ENCODE measurements around the gene GTF2IRD1. TPM values are rescaled to one million over a fixed set of nuclear protein-coding genes. Genes with fewer than 3 reads are reported as not detected.
"Not testable (repeated sequence)": the region's sequence is repeated elsewhere in the genome, so short reads cannot be mapped to it uniquely, and the experiment has no call there.

GTF2IRD1 gene
- total RNA-seq, 5 donors from 2014 or later (not counting 1 experiment from before 2014, with no cell fraction given): 1.2 to 6.9 (median 3.3) TPM

- H3K9me3 ChIP-seq; H3K4me1 Mint-ChIP-seq; H3K9me3 Mint-ChIP-seq; H3K4me1 ChIP-seq (ENCODE audit: control insufficient read depth in 1 of 2, extremely low read depth in 1 of 2, insufficient read depth in 2 of 2, low read length in 2 of 2); H3K4me3 ChIP-seq (ENCODE audit: control insufficient read depth in 1 of 2, extremely low read depth in 1 of 2, low read length in 1 of 2); H3K27ac Mint-ChIP-seq; ATAC-seq (replicated peaks in 1 of 4); DNase-seq; H3K27me3 ChIP-seq (replicated peaks in 1 of 2; ENCODE audit: control insufficient read depth in 2 of 2, extremely low read depth in 1 of 2, insufficient read depth in 2 of 2, low read length in 1 of 2); CTCF ChIA-PET; H3K36me3 ChIP-seq (ENCODE audit: control insufficient read depth in 2 of 2, extremely low read depth in 1 of 2, insufficient read depth in 1 of 2, low read length in 1 of 2); H3K27ac ChIP-seq (ENCODE audit: low read length); H3K27me3 Mint-ChIP-seq; H3K36me3 Mint-ChIP-seq; POLR2A ChIA-PET; H3K4me3 Mint-ChIP-seq: not testable (repeated sequence)
- WGBS (ENCODE audit: insufficient coverage): 79% methylated on average over 5 of the region's 10 CpGs
These were observed 99.9 kb downstream of the GTF2IRD1 start for GRCh38 chr7:74553596-74554012.

DNA sequence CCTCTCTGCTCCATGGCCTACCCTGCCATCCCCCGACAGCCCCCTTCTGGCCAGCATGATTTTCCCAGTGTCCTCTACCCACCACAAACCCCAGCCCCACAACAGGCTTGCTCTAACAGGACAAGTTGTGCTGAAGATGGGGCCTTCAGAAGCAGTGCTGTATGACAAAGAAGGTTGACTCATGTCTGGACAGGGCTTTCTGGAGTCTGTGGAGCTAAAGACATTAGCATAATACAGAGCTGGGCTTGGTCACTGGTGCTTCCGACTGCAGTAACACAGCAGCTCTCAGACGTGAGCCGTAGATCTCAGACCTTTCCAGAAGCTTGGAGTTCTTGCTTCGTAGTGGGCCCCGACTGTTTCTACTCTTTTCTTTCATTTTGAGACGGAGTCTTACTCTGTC, 100.5 kb downstream of the GTF2IRD1 start:
- H3K4me3 ChIP-seq (ENCODE audit: control insufficient read depth in 1 of 2, extremely low read depth in 1 of 2, low read length in 1 of 2): no peak overlapping the region
- 96% methylated on average over 7 of the region's 7 CpGs for WGBS (ENCODE audit: insufficient coverage)
- H3K9me3 ChIP-seq: no peaks in the 10 kb centered on the region
- H3K27ac ChIP-seq (ENCODE audit: low read length): no peak overlapping the region
- H3K4me1 Mint-ChIP-seq: no peaks in the 10 kb centered on the region
- no peaks in the 10 kb centered on the region for H3K4me1 ChIP-seq (ENCODE audit: control insufficient read depth in 1 of 2, extremely low read depth in 1 of 2, insufficient read depth in 2 of 2, low read length in 2 of 2)
- DNase-seq (no peak), ATAC-seq (replicated peaks in 1 of 4) (no peak)
- ChIA-PET POLR2A (interaction anchor here in 1 of 2 donors (0.7 kb wide), 1 partner anchor 1175 kb away, joined by 3 read pairs; no protein-coding TSS in a partner anchor), CTCF (no interaction called here)
- H3K9me3 Mint-ChIP-seq: no peaks in the 10 kb centered on the region
- no peaks in the 10 kb centered on the region for H3K27me3 Mint-ChIP-seq
- H3K36me3 Mint-ChIP-seq: no peaks in the 10 kb centered on the region
- no peak overlapping the region for H3K27ac Mint-ChIP-seq
- H3K36me3 ChIP-seq (ENCODE audit: control insufficient read depth in 2 of 2, extremely low read depth in 1 of 2, insufficient read depth in 1 of 2, low read length in 1 of 2): no peaks in the 10 kb centered on the region
- no peak overlapping the region for H3K4me3 Mint-ChIP-seq
- no peaks in the 10 kb centered on the region for H3K27me3 ChIP-seq (replicated peaks in 1 of 2; ENCODE audit: control insufficient read depth in 2 of 2, extremely low read depth in 1 of 2, insufficient read depth in 2 of 2, low read length in 1 of 2)

- WGBS (ENCODE audit: insufficient coverage): 43% methylated on average over 2 of the region's 5 CpGs
- POLR2A ChIA-PET: no interaction called here
These were observed 106.5 kb downstream of the GTF2IRD1 start for GRCh38 chr7:74560086-74560719.

GRCh38 chr7:74561898-74562613, 108.3 kb downstream of the GTF2IRD1 start:
- no peaks in the 10 kb centered on the region for H3K9me3 ChIP-seq
- Mint-ChIP-seq H3K36me3 (no peaks in the 10 kb centered on the region), H3K4me1 (peaks cover 0 to 3% (median 0%) of the 10 kb centered on the region in 3 donors), H3K27ac (no peak overlapping the region), H3K4me3 (no peak overlapping the region), H3K9me3 (no peaks in the 10 kb centered on the region), H3K27me3 (no peaks in the 10 kb centered on the region)
- DNase-seq: no peak
- H3K36me3 ChIP-seq (ENCODE audit: control insufficient read depth in 2 of 2, extremely low read depth in 1 of 2, insufficient read depth in 1 of 2, low read length in 1 of 2): no peaks in the 10 kb centered on the region
- H3K4me1 ChIP-seq (ENCODE audit: control insufficient read depth in 1 of 2, extremely low read depth in 1 of 2, insufficient read depth in 2 of 2, low read length in 2 of 2): no peaks in the 10 kb centered on the region
- ChIA-PET POLR2A (no interaction called here), CTCF (interaction anchor here in 1 of 2 donors (0.5 kb wide), 1 partner anchor 141 kb away, joined by 3 read pairs; no protein-coding TSS in a partner anchor)
- no peak for ATAC-seq (replicated peaks in 1 of 4)
- H3K4me3 ChIP-seq (ENCODE audit: control insufficient read depth in 1 of 2, extremely low read depth in 1 of 2, low read length in 1 of 2): no peak overlapping the region
- H3K27me3 ChIP-seq (replicated peaks in 1 of 2; ENCODE audit: control insufficient read depth in 2 of 2, extremely low read depth in 1 of 2, insufficient read depth in 2 of 2, low read length in 1 of 2): no peaks in the 10 kb centered on the region
- 80% methylated on average over 3 of the region's 12 CpGs for WGBS (ENCODE audit: insufficient coverage)
- no peak overlapping the region for H3K27ac ChIP-seq (ENCODE audit: low read length)

More at GRCh38 chr7:74560086-74560719, 106.5 kb downstream of the GTF2IRD1 start:
- DNase-seq: no peak
- no peak overlapping the region for H3K4me3 Mint-ChIP-seq
- no peaks in the 10 kb centered on the region for H3K4me1 Mint-ChIP-seq
- H3K36me3 Mint-ChIP-seq: no peaks in the 10 kb centered on the region
- H3K9me3 Mint-ChIP-seq: no peaks in the 10 kb centered on the region
- Histone ChIP-seq H3K36me3 (ENCODE audit: control insufficient read depth in 2 of 2, extremely low read depth in 1 of 2, insufficient read depth in 1 of 2, low read length in 1 of 2) (no peaks in the 10 kb centered on the region), H3K9me3 (no peaks in the 10 kb centered on the region), H3K27me3 (replicated peaks in 1 of 2; ENCODE audit: control insufficient read depth in 2 of 2, extremely low read depth in 1 of 2, insufficient read depth in 2 of 2, low read length in 1 of 2) (no peaks in the 10 kb centered on the region), H3K27ac (ENCODE audit: low read length) (no peak overlapping the region), H3K4me1 (ENCODE audit: control insufficient read depth in 1 of 2, extremely low read depth in 1 of 2, insufficient read depth in 2 of 2, low read length in 2 of 2) (no peaks in the 10 kb centered on the region), H3K4me3 (ENCODE audit: control insufficient read depth in 1 of 2, extremely low read depth in 1 of 2, low read length in 1 of 2) (no peak overlapping the region)
- CTCF ChIA-PET: no interaction called here
- no peak overlapping the region for H3K27ac Mint-ChIP-seq
- no peak for ATAC-seq (replicated peaks in 1 of 4)
- no peaks in the 10 kb centered on the region for H3K27me3 Mint-ChIP-seq

- H3K9me3 ChIP-seq; H3K27ac Mint-ChIP-seq; H3K4me1 ChIP-seq (ENCODE audit: control insufficient read depth in 1 of 2, extremely low read depth in 1 of 2, insufficient read depth in 2 of 2, low read length in 2 of 2); H3K4me3 ChIP-seq (ENCODE audit: control insufficient read depth in 1 of 2, extremely low read depth in 1 of 2, low read length in 1 of 2); H3K27me3 Mint-ChIP-seq; CTCF ChIA-PET; H3K27me3 ChIP-seq (replicated peaks in 1 of 2; ENCODE audit: control insufficient read depth in 2 of 2, extremely low read depth in 1 of 2, insufficient read depth in 2 of 2, low read length in 1 of 2); H3K36me3 Mint-ChIP-seq; H3K27ac ChIP-seq (ENCODE audit: low read length); H3K36me3 ChIP-seq (ENCODE audit: control insufficient read depth in 2 of 2, extremely low read depth in 1 of 2, insufficient read depth in 1 of 2, low read length in 1 of 2); H3K4me1 Mint-ChIP-seq; H3K4me3 Mint-ChIP-seq; ATAC-seq (replicated peaks in 1 of 4); H3K9me3 Mint-ChIP-seq; DNase-seq: not testable (repeated sequence)
- 94% methylated on average over 5 of the region's 6 CpGs for WGBS (ENCODE audit: insufficient coverage)
- POLR2A ChIA-PET: interaction anchor here in 1 of 2 donors (0.7 kb wide), 1 partner anchor 30 kb away, joined by 3 read pairs; no protein-coding TSS in a partner anchor
These were observed 109.9 kb downstream of the GTF2IRD1 start for GRCh38 chr7:74563639-74564038.

- ATAC-seq (replicated peaks in 1 of 4) (no peak), DNase-seq (no peak)
- WGBS (ENCODE audit: insufficient coverage): 74% methylated on average over 2 of the region's 2 CpGs
- H3K4me3 Mint-ChIP-seq: no peak overlapping the region
- peaks cover 0 to 12% of the 10 kb centered on the region in 2 experiments for H3K4me1 ChIP-seq (ENCODE audit: control insufficient read depth in 1 of 2, extremely low read depth in 1 of 2, insufficient read depth in 2 of 2, low read length in 2 of 2)
- H3K9me3 Mint-ChIP-seq: no peaks in the 10 kb centered on the region
- peaks cover 6 to 19% (median 7%) of the 10 kb centered on the region in 3 donors for H3K4me1 Mint-ChIP-seq
- ChIA-PET CTCF (interaction anchor here (0.5 to 2.0 kb wide), 3 partner anchors 90 to 150 kb away, joined by 4 to 9 read pairs (median 7); partner anchors contain the start of gene GTF2I (in 1 of the 2)), POLR2A (no interaction called here)
- H3K27me3 ChIP-seq (replicated peaks in 1 of 2; ENCODE audit: control insufficient read depth in 2 of 2, extremely low read depth in 1 of 2, insufficient read depth in 2 of 2, low read length in 1 of 2): peaks cover 0 to 8% of the 10 kb centered on the region in 2 experiments
- H3K27me3 Mint-ChIP-seq: no peaks in the 10 kb centered on the region
- H3K4me3 ChIP-seq (ENCODE audit: control insufficient read depth in 1 of 2, extremely low read depth in 1 of 2, low read length in 1 of 2): no peak overlapping the region
- H3K27ac ChIP-seq (ENCODE audit: low read length): no peak overlapping the region
- no peak overlapping the region for H3K27ac Mint-ChIP-seq
- H3K9me3 ChIP-seq: no peaks in the 10 kb centered on the region
- no peaks in the 10 kb centered on the region for H3K36me3 Mint-ChIP-seq
- no peaks in the 10 kb centered on the region for H3K36me3 ChIP-seq (ENCODE audit: control insufficient read depth in 2 of 2, extremely low read depth in 1 of 2, insufficient read depth in 1 of 2, low read length in 1 of 2)
These were observed 113.6 kb downstream of the GTF2IRD1 start for GRCh38 chr7:74567318-74567668.
